Measurements from ENCODE around the gene CCDC27.

- no peak for TF ChIP-seq YY1 (IDR thresholded peaks at IDR 0.05; ENCODE audit: insufficient read depth, insufficient read length)
- no peak for TF ChIP-seq ZNF274 (IDR thresholded peaks at IDR 0.05; ENCODE audit: low read depth, low read length)
- TF ChIP-seq SUZ12 (IDR thresholded peaks at IDR 0.05; ENCODE audit: extremely low read depth, insufficient read depth, insufficient read length) = no peak
Observed at GRCh38 chr1:3783651-3784474, 31.6 kb downstream of the CCDC27 start.

All from NT2/D1 (cell line).